NCI-H69 (cell line): ENCODE measurements around the gene INSM1.

Experiments
- DNase-seq: peaks from one replicate; lab custom pipeline; 2025; lab: John Stamatoyannopoulos, UW

INSM1 gene

GRCh38 chr20:20393207-20394120 lies 25.6 kb downstream of the INSM1 start:
- DNase-seq, result peak; percentile 62

GRCh38 chr20:20395087-20395486 lies 27.2 kb downstream of the INSM1 start:
- DNase-seq, result no peak

DNA sequence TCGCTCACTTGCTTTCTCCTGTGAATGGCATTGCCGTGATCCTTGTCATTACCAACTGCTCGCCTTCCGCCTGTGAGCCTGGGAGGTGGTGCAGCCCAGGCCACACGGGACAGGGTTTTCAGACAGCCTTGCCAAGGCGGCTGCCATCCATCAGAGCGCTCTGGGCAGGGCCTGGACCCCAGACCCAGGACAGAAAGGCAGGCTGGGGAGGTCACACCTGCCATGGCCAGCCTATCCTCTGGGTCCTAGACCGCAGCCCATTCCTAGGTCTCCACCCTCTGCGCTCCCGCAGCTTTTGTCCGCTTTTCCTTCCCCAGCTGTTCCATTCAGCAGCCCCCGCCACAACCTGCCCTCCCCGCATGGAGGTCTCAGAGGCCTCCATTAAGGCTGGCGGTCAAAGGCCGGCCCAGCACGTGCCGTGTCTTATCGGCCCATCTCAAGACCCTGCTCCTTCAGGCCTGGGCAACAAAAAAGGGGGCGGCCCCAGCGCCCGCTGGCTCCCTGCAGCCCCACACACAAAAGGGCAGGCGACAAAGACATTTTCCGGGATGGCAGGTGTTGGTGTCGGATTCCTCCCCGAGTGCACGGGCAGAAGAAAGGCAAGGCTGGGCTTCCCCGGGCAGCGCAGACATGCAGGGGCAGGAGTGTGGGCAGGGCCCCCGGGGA lies 28.1 kb downstream of the INSM1 start:
- peak; percentile 91 for DNase-seq

DNA sequence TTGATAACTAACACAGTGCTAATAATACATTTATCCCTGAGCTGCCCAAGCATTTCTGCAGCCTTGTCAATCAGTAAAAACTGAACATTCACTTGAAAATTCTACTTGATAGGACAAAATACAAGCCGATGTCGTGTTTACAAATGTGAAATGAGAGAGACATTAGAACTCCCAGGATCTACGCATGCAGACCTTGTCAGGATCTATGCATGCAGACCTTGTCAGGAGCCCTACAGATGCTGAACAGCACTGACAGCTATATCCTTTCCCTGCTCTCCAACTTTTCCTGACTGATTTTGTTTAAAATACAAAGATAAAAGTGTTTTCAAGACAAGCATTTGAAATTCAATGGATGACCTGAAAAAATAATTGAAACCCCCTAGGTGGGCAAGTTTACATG lies 28.9 kb downstream of the INSM1 start:
- peak; percentile 58 for DNase-seq

DNA sequence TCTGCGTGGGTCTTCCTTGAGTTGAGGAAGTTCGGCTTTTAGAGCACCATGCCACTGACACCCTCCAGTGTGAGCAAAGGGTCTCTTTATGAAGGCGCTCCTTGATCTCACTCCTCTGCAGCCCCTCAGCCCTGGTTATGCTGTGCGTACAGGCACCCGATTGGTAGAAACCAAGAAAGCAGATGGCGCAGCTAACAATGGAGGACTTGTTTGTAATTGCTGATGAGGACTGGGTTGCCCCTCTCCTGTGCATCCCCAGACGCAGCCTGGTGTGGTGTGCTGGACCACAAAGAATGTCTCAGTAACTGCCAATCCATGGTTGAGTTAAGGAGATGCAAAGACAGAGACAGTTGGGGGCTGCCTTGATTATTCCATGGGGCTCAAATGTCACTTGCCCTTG lies 30.2 kb downstream of the INSM1 start:
- DNase-seq, result no peak

GRCh38 chr20:20399531-20400500 lies 31.9 kb downstream of the INSM1 start:
- no peak for DNase-seq

DNA sequence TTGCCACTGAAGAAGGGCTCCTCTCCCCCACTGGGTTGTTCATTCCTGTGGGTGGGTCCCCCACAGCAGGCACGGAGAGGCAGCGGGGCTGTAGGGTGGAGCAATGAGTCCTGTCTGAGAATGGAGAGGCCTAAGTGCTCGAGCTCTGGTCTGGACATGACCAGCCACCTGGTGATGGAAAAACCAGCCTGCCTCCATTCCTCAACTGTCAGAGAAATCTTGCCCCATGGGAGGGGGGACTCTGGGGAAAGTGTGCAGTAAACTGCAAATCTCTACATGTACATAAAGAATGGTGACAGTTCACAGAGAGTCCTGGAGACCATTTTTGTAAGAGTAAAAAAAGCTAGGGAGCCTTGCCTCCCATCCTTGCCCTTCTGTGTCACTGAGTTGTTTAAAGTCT lies 34.1 kb downstream of the INSM1 start:
- no peak for DNase-seq

DNA sequence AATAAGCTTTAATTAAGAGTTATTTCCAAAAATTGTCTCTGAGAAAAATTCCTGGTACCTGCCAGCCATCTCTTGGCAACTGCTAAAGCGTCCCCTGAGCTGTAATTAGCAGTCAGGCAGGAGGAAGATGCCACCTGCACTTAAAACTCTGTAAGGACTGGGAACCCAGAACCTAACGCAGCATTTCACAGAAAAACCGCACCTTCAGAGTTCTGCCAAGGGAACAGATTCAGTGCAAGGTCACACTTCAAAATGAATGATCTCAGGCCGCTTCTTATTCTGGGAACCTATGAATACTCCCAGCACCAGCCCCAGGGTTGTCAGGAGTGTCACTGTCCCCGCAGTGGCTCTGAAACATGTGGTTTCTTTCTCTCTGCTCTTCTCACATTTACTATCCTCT lies 36.7 kb downstream of the INSM1 start:
- DNase-seq, result peak; percentile 50

DNA sequence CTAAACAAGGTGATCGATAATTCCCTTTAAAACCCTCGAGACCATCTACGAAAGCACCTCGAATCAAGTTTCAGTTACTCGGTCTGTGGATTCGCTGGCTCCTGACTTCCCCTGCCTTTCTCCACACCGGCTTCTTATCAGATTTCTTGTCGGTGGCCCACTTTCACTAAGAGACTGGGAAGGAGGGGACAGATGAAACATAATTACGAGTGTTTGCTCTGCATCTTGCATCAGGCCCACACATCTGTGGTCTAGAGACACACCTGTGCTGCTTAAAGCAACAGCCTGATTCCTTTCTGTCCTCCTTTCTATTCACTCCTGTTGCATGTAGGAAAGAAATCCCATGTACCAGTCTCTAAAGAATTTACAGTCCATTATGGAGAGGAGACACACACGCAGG lies 37.7 kb downstream of the INSM1 start:
- peak; percentile 88 for DNase-seq

DNA sequence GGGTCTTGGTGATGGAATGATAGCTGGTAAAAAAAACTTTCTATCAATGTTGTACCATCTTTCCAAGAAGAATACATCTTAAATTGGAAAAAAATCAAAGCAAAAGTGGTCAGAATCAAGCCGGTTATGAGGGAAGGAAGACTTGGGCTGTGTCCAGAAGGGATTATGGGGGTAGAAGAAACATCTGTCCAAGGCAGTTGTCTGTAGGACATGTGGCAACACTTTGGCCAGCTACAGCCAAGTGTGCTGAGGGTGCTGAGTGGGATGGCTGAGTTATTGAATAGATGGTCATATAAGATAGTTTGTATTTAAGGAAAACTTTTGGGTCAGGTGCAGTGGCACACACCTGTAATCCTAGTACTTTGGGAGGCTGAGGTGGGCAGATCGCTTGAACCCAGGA lies 38.4 kb downstream of the INSM1 start:
- DNase-seq, result peak; percentile 57

DNA sequence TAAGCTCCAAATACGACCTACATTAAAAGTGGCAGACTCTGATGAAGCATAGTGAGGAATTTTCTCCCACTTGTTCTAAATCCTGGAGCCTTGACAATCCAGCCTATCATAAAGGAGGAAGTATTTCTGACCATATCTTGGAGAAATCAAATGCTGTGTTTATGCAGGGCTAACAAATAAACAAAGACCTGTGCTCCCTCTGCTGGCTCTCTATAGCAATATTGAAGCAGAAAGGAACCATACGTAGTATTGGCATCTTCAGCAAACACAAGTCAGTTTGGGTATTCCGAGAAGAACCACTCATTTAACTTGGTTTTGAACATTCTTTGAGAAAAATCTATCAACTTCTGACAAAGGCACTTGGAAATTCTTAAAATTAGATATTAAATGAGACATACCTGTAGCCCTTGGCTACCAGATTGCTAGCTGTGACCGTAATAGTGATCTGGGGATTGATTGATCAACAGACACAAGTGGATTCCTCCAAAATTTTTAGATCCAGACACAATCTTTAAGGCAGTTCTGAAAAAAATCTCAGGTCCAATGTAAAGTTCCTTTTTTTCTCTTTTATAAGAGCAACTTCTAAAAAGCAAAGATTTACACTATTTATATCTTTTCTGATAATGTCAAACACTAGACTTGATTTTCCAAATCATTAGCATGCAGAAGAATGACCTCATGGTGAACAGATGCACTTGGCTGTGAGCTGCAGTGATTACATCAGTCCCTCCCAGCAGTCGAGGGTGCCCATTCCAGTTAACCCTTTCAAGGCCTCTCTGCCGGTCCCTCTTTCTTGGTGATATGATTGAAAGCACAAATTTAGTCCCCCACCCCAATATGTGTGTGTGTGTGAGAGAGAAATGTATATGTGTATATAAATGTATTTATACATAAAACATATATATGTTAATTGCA lies 40.2 kb downstream of the INSM1 start:
- DNase-seq, result peak; percentile 95

DNA sequence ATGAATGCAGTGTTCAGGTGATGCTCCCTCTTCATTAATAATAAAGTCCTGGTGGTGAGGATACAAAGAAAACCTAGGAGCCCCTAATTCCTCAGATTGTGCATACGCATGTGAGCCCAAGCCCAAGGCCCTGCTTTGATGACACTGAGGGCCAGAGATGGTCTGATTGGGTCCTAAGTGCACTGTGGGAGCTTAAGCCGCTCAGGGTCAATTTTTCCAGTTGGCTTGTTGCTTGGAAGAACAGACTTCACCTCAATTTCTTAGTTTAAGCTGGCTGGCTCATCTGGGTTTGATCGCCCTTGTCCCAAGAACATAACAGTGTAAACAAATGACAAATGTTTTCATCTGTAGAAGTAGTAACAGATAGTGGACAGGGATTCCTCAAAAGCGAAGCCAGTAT lies 41.4 kb downstream of the INSM1 start:
- DNase-seq, result peak; percentile 73

GRCh38 chr20:20410678-20411077 lies 42.8 kb downstream of the INSM1 start:
- peak; percentile 98 for DNase-seq

GRCh38 chr20:20411402-20411801 lies 43.5 kb downstream of the INSM1 start:
- peak; percentile 81 for DNase-seq

GRCh38 chr20:20411836-20412235 lies 43.9 kb downstream of the INSM1 start:
- peak; percentile 82 for DNase-seq

DNA sequence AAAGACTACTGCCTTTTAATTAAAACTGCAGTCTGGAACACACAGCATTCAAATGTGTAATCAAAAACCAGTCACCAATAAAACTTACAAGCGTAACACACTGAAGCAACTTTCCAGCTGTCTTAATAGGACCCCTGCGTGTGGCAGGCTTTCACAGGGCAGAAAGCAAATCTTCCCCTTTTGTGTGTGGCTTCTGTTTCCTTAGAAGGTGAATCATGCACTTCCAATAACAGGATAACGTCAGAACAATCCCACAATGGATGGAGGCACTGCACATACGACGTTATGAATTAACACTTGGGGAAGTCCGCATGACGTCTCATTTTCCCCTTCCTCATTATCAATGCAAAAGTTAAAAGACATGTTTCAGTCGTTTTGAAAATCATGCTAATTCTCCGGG lies 44.8 kb downstream of the INSM1 start:
- peak; percentile 99 for DNase-seq

- peak; percentile 93 for DNase-seq
Measured at GRCh38 chr20:20413810-20414281, 45.9 kb downstream of the INSM1 start.

DNA sequence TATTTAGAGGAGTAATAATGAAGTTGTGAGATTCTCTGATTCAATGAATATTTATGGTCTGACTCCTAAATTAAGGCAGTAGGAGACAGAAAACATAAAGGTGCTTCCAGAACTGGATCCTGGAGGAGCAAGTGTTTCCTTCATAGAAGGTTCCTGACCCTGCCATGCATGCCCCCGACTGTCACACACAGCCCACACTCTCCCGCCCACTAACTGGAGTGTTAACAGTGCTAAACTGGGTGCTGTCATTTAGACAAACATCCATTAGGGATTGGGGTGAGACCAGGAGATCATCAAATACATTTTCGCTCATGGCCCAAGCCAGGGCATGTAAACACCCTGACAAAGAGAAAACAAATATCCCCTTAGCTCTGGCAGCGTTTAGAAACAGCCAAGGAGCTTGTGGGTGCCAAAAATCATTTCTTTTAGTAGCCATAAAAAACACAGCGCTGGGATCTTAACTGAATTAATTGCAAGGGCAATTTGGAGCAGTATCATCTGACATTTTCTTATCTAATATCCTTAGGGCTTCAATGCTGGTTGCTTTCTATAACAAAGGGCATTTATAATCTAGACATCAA lies 46.8 kb downstream of the INSM1 start:
- DNase-seq, result peak; percentile 96

GRCh38 chr20:20415321-20415720 lies 47.4 kb downstream of the INSM1 start:
- no peak for DNase-seq

DNA sequence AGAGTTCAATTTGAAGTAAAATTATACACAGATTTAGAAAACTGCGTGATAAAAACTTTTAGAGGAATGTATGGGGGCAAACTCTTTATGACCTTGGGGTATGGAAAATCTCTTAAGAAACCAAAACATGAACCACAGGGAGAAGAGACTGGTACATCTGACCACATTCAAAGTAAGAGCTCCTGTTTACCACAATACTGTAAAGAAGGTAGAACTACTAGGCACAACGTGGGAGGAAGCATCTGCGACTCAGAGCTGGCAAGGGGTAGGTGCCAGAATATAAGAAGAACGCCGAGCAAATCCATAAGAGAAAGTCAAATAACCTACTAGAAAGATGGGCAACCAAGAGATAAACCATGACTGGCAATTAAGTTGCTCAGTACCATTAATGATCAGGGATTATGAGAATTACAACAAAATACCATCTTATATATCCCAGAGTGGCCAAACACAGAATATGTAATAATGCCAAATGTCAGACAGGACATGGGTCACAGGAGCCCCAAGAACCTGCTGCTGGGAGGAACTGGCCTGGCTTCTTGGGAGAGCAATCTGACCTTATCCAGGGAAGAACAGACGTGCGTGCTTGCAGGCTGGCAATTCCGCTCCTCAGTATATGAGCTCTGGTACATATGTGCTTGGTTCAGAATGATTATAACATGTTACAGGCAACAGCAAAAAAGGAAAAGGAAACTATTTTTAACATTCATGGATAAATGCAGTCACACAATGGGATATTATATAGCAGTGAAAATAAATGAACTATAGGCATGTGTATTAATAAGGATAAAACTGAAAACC lies 50.2 kb downstream of the INSM1 start:
- DNase-seq, result no peak
